HEK293 (cell line): ENCODE data around the gene ASMTL.

ENCODE experiments used
- KLF16 ChIP-seq: fragments of 450-650 bp; formaldehyde crosslinking; IDR thresholded peaks from 2 replicates; pipeline ENCODE4 v1.5.1; 2017; ENCODE audit warnings: missing biosample characterization, missing genetic modification characterization
- KLF7 ChIP-seq: fragments of 450-650 bp; formaldehyde crosslinking; IDR thresholded peaks from 2 replicates; pipeline ENCODE4 v1.5.1; 2016; ENCODE audit warnings: missing biosample characterization, missing genetic modification characterization, borderline replicate concordance
- KLF9 ChIP-seq: fragments of 450-650 bp; formaldehyde crosslinking; IDR thresholded peaks from 2 replicates; pipeline ENCODE4 v1.5.1; 2016; ENCODE audit warnings: missing biosample characterization, missing genetic modification characterization, low read depth
- MZF1 ChIP-seq: fragments of 450-650 bp; formaldehyde crosslinking; IDR thresholded peaks from 2 replicates; pipeline ENCODE4 v1.5.1; 2017; ENCODE audit warnings: missing biosample characterization, missing genetic modification characterization, borderline replicate concordance
- PRDM1 ChIP-seq: fragments of 450-650 bp; formaldehyde crosslinking; IDR thresholded peaks from 2 replicates; pipeline ENCODE4; 2016; ENCODE audit warnings: missing biosample characterization, missing genetic modification characterization
- REPIN1 ChIP-seq: fragments of 450-650 bp; formaldehyde crosslinking; IDR thresholded peaks from 2 replicates; pipeline ENCODE4 v1.5.1; 2017; ENCODE audit warnings: missing biosample characterization, missing genetic modification characterization, low read depth
- WT1 ChIP-seq: fragments of 450-650 bp; formaldehyde crosslinking; IDR thresholded peaks from 2 replicates; pipeline ENCODE4 v1.5.1; 2016; ENCODE audit warnings: missing biosample characterization, missing genetic modification characterization
- YY2 ChIP-seq: fragments of 450-650 bp; formaldehyde crosslinking; IDR thresholded peaks from 2 replicates; pipeline ENCODE4 v1.5.1; 2016; ENCODE audit warnings: missing biosample characterization, missing genetic modification characterization
- ZBTB8A ChIP-seq: fragments of 450-650 bp; formaldehyde crosslinking; IDR thresholded peaks from 2 replicates; pipeline ENCODE4 v1.5.1; 2016; ENCODE audit warnings: missing biosample characterization, missing genetic modification characterization
- ZEB2 ChIP-seq: fragments of 450-650 bp; formaldehyde crosslinking; IDR thresholded peaks from 2 replicates; pipeline ENCODE4 v1.5.1; 2016; ENCODE audit warnings: missing biosample characterization, missing genetic modification characterization
- ZFHX2 ChIP-seq: fragments of 450-650 bp; formaldehyde crosslinking; conservative IDR thresholded peaks from 2 replicates; pipeline ENCODE4 v1.5.1; 2016; ENCODE audit warnings: missing biosample characterization, missing genetic modification characterization
- ZFP3 ChIP-seq: fragments of 450-650 bp; formaldehyde crosslinking; IDR thresholded peaks from 2 replicates; pipeline ENCODE4 v1.5.1; 2016; ENCODE audit warnings: low read depth, missing biosample characterization, missing genetic modification characterization
- ZIC2 ChIP-seq: fragments of 450-650 bp; formaldehyde crosslinking; IDR thresholded peaks from 2 replicates; pipeline ENCODE4 v1.5.1; 2016; ENCODE audit warnings: missing biosample characterization, missing genetic modification characterization
- ZNF157 ChIP-seq: fragments of 450-650 bp; formaldehyde crosslinking; IDR thresholded peaks from 2 replicates; pipeline ENCODE4 v1.5.1; 2016; ENCODE audit warnings: missing biosample characterization, missing genetic modification characterization
- ZNF184 ChIP-seq: fragments of 450-650 bp; IDR thresholded peaks from 2 replicates; pipeline ENCODE4 v1.5.1; 2018; ENCODE audit warnings: missing biosample characterization, mild to moderate bottlenecking, missing genetic modification characterization
- ZNF223 ChIP-seq: fragments of 450-650 bp; formaldehyde crosslinking; IDR thresholded peaks from 2 replicates; pipeline ENCODE4 v1.5.1; 2016; ENCODE audit warnings: missing biosample characterization, missing genetic modification characterization
- ZNF24 ChIP-seq: fragments of 450-650 bp; formaldehyde crosslinking; IDR thresholded peaks from 2 replicates; pipeline ENCODE4 v1.5.1; 2016; ENCODE audit warnings: missing biosample characterization, missing genetic modification characterization
- ZNF335 ChIP-seq: fragments of 450-650 bp; formaldehyde crosslinking; conservative IDR thresholded peaks from 2 replicates; pipeline ENCODE4 v1.5.1; 2016; ENCODE audit warnings: missing biosample characterization, missing genetic modification characterization
- ZNF362 ChIP-seq: fragments of 450-650 bp; formaldehyde crosslinking; IDR thresholded peaks from 2 replicates; pipeline ENCODE4 v1.5.1; 2016; ENCODE audit warnings: missing biosample characterization, missing genetic modification characterization
- ZNF529 ChIP-seq: fragments of 450-650 bp; formaldehyde crosslinking; IDR thresholded peaks from 2 replicates; pipeline ENCODE4 v1.5.1; 2017; ENCODE audit warnings: missing genetic modification characterization, missing biosample characterization; ENCODE audit not compliant: insufficient replicate concordance
- ZNF530 ChIP-seq: fragments of 450-650 bp; formaldehyde crosslinking; IDR thresholded peaks from 2 replicates; pipeline ENCODE4 v1.5.1; 2016; ENCODE audit warnings: low read depth, missing biosample characterization, missing genetic modification characterization
- ZNF629 ChIP-seq: fragments of 450-650 bp; formaldehyde crosslinking; IDR thresholded peaks from 2 replicates; pipeline ENCODE4 v1.5.1; 2017; ENCODE audit warnings: missing biosample characterization, missing genetic modification characterization
- ZNF677 ChIP-seq: fragments of 450-650 bp; IDR thresholded peaks from 2 replicates; pipeline ENCODE4 v1.5.0; 2018; ENCODE audit warnings: missing biosample characterization, mild to moderate bottlenecking, missing genetic modification characterization, moderate library complexity
- ZNF701 ChIP-seq: fragments of 450-650 bp; formaldehyde crosslinking; IDR thresholded peaks from 2 replicates; pipeline ENCODE4 v1.5.1; 2016; ENCODE audit warnings: missing biosample characterization, missing genetic modification characterization
- ZNF707 ChIP-seq: fragments of 450-650 bp; formaldehyde crosslinking; IDR thresholded peaks from 2 replicates; pipeline ENCODE4 v1.5.1; 2016; ENCODE audit warnings: missing biosample characterization, missing genetic modification characterization
- ZNF76 ChIP-seq: fragments of 450-650 bp; formaldehyde crosslinking; IDR thresholded peaks from 2 replicates; pipeline ENCODE4; 2016; ENCODE audit warnings: low read depth, missing biosample characterization, missing genetic modification characterization, borderline replicate concordance
- TF ChIP-seq, protein P1 (sequence below): fragments of 450-650 bp; formaldehyde crosslinking; IDR thresholded peaks from 2 replicates; pipeline ENCODE4 v1.5.1; 2016; ENCODE audit warnings: missing biosample characterization, missing genetic modification characterization, borderline replicate concordance
- TF ChIP-seq, protein P2 (sequence below): fragments of 450-650 bp; formaldehyde crosslinking; IDR thresholded peaks from 2 replicates; pipeline ENCODE4 v1.5.1; 2016; ENCODE audit warnings: missing biosample characterization, missing genetic modification characterization
- TF ChIP-seq, protein P3 (sequence below): fragments of 450-650 bp; formaldehyde crosslinking; IDR thresholded peaks from 2 replicates; pipeline ENCODE4 v1.5.1; 2016; ENCODE audit warnings: missing biosample characterization, missing genetic modification characterization
- TF ChIP-seq, protein P4 (sequence below): fragments of 450-650 bp; formaldehyde crosslinking; IDR thresholded peaks from 2 replicates; pipeline ENCODE4 v1.5.1; 2017; ENCODE audit warnings: missing biosample characterization, missing genetic modification characterization
- TF ChIP-seq, protein P5 (sequence below): fragments of 450-650 bp; IDR thresholded peaks from 2 replicates; pipeline ENCODE4 v1.5.1; 2018; ENCODE audit warnings: missing biosample characterization, mild to moderate bottlenecking, missing genetic modification characterization

The ASMTL gene

GRCh38 chrX:1421433-1422134 lies 31.1 kb downstream of the ASMTL start (continued):
- TF ChIP-seq PRDM1 (tag by site-specific recombination) = no peak
- no peak for TF ChIP-seq ZNF707 (tag by site-specific recombination)
- TF ChIP-seq, protein P1, sequence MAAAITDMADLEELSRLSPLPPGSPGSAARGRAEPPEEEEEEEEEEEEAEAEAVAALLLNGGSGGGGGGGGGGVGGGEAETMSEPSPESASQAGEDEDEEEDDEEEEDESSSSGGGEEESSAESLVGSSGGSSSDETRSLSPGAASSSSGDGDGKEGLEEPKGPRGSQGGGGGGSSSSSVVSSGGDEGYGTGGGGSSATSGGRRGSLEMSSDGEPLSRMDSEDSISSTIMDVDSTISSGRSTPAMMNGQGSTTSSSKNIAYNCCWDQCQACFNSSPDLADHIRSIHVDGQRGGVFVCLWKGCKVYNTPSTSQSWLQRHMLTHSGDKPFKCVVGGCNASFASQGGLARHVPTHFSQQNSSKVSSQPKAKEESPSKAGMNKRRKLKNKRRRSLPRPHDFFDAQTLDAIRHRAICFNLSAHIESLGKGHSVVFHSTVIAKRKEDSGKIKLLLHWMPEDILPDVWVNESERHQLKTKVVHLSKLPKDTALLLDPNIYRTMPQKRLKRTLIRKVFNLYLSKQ (tag by site-specific recombination) = no peak
- TF ChIP-seq WT1 (tag by site-specific recombination) = no peak
- TF ChIP-seq REPIN1 (tag by site-specific recombination) = no peak
- peak; percentile 90 for TF ChIP-seq ZNF529 (tag by site-specific recombination)
- no peak for TF ChIP-seq ZNF530 (tag by site-specific recombination)
- no peak for TF ChIP-seq ZNF335 (tag by site-specific recombination)
- no peak for TF ChIP-seq ZNF24 (tag by site-specific recombination)
- TF ChIP-seq ZNF677 (tag by site-specific recombination) = no peak
- no peak for TF ChIP-seq ZNF76 (tag by site-specific recombination)
- peak; percentile 76; the same call in 1 of the 2 replicates for TF ChIP-seq ZNF184 (tag by site-specific recombination)
- TF ChIP-seq YY2 (tag by site-specific recombination) = no peak
- TF ChIP-seq ZNF701 (tag by site-specific recombination) = no peak
- TF ChIP-seq, protein P2, sequence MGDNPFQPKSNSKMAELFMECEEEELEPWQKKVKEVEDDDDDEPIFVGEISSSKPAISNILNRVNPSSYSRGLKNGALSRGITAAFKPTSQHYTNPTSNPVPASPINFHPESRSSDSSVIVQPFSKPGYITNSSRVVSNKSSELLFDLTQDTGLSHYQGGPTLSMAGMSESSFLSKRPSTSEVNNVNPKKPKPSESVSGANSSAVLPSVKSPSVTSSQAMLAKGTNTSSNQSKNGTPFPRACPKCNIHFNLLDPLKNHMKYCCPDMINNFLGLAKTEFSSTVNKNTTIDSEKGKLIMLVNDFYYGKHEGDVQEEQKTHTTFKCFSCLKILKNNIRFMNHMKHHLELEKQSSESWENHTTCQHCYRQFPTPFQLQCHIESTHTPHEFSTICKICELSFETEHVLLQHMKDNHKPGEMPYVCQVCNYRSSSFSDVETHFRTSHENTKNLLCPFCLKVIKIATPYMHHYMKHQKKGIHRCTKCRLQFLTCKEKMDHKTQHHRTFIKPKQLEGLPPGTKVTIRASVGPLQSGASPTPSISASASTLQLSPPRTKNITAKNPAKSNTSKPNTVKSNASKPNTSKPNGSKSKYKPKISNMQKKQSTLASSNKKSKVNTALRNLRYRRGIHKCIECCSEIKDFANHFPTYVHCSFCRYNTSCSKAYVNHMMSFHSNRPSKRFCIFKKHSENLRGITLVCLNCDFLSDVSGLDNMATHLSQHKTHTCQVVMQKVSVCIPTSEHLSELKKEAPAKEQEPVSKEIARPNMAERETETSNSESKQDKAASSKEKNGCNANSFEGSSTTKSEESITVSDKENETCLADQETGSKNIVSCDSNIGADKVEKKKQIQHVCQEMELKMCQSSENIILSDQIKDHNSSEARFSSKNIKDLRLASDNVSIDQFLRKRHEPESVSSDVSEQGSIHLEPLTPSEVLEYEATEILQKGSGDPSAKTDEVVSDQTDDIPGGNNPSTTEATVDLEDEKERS = peak; percentile 87; the same call in 1 of the 2 replicates
- no peak for TF ChIP-seq ZNF157 (tag by site-specific recombination)
- no peak; the same call in 1 of the 2 replicates for TF ChIP-seq MZF1 (tag by site-specific recombination)
- no peak for TF ChIP-seq ZIC2 (tag by site-specific recombination)
- TF ChIP-seq ZFP3 (tag by site-specific recombination) = no peak
- no peak for TF ChIP-seq ZFHX2 (tag by site-specific recombination)
- no peak for TF ChIP-seq KLF9 (tag by site-specific recombination)
- TF ChIP-seq, protein P3, sequence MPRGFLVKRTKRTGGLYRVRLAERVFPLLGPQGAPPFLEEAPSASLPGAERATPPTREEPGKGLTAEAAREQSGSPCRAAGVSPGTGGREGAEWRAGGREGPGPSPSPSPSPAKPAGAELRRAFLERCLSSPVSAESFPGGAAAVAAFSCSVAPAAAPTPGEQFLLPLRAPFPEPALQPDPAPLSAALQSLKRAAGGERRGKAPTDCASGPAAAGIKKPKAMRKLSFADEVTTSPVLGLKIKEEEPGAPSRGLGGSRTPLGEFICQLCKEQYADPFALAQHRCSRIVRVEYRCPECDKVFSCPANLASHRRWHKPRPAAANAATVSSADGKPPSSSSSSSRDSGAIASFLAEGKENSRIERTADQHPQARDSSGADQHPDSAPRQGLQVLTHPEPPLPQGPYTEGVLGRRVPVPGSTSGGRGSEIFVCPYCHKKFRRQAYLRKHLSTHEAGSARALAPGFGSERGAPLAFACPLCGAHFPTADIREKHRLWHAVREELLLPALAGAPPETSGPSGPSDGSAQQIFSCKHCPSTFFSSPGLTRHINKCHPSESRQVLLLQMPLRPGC = no peak
- no peak for TF ChIP-seq ZNF362
- no peak for TF ChIP-seq ZNF223 (tag by site-specific recombination)
- TF ChIP-seq ZNF629 (tag by site-specific recombination) = no peak
- TF ChIP-seq ZEB2 = no peak
- TF ChIP-seq, protein P4, sequence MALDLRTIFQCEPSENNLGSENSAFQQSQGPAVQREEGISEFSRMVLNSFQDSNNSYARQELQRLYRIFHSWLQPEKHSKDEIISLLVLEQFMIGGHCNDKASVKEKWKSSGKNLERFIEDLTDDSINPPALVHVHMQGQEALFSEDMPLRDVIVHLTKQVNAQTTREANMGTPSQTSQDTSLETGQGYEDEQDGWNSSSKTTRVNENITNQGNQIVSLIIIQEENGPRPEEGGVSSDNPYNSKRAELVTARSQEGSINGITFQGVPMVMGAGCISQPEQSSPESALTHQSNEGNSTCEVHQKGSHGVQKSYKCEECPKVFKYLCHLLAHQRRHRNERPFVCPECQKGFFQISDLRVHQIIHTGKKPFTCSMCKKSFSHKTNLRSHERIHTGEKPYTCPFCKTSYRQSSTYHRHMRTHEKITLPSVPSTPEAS (tag by site-specific recombination) = no peak
- no peak for TF ChIP-seq KLF7
- TF ChIP-seq ZBTB8A (tag by site-specific recombination) = no peak
- TF ChIP-seq, protein P5, sequence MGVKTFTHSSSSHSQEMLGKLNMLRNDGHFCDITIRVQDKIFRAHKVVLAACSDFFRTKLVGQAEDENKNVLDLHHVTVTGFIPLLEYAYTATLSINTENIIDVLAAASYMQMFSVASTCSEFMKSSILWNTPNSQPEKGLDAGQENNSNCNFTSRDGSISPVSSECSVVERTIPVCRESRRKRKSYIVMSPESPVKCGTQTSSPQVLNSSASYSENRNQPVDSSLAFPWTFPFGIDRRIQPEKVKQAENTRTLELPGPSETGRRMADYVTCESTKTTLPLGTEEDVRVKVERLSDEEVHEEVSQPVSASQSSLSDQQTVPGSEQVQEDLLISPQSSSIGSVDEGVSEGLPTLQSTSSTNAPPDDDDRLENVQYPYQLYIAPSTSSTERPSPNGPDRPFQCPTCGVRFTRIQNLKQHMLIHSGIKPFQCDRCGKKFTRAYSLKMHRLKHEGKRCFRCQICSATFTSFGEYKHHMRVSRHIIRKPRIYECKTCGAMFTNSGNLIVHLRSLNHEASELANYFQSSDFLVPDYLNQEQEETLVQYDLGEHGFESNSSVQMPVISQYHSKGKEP = no peak
- TF ChIP-seq KLF16 = no peak
